OCI-LY7 (cell line): ENCODE results near the gene PTP4A2. TPM values are rescaled to one million over a fixed set of nuclear protein-coding genes. Genes with fewer than 3 reads are reported as not detected.

ENCODE experiments used
- BruUV-seq: library from RNA; stranded (reverse); fragments of 400-500 nt; replicated peaks from 2 replicates; lab custom pipeline; 2021; lab: Mats Ljungman, UMichigan
- CTCF ChIA-PET: fragments of 300-600 bp; sonication (Branson Sonifier 250); formaldehyde crosslinking; loops from one replicate; lab custom pipeline; 2022; ENCODE audit warnings: antibody characterized with exemption; ENCODE audit not compliant: unreplicated experiment; lab: Charles Lee
- POLR2A ChIA-PET: fragments of 300-600 bp; sonication (Branson Sonifier 250); formaldehyde crosslinking; loops from one replicate; lab custom pipeline; 2022; ENCODE audit warnings: antibody characterized with exemption; lab: Charles Lee
- DNase-seq: peaks from one replicate; pipeline ENCODE4 v3.0.0-alpha.2; 2015; ENCODE audit warnings: low spot score
- H2AFZ ChIP-seq: fragments of 200-600 bp; sonication (generic), shearing (Covaris generic); 2 replicates; pipeline ENCODE4 v1.6.1; 2014; ENCODE audit warnings: mild to moderate bottlenecking, antibody characterized with exemption, low read length, moderate library complexity
- H3K27ac ChIP-seq: fragments of 200-600 bp; sonication (generic); 2 replicates; pipeline ENCODE4 v1.5.1; 2014; ENCODE audit warnings: mixed run types, low read depth, mild to moderate bottlenecking, moderate library complexity, low read length, inconsistent platforms; ENCODE audit not compliant: poor library complexity, severe bottlenecking
- H3K36me3 ChIP-seq: fragments of 200-600 bp; sonication (generic); 2 replicates; pipeline ENCODE4 v1.6.1; 2014; ENCODE audit warnings: mild to moderate bottlenecking, antibody characterized with exemption, low read length, moderate library complexity, mixed read lengths; ENCODE audit not compliant: insufficient read depth
- H3K4me1 ChIP-seq: fragments of 200-600 bp; sonication (generic); 2 replicates; pipeline ENCODE4 v1.5.1; 2014; ENCODE audit warnings: mild to moderate bottlenecking, low read length; ENCODE audit not compliant: insufficient read depth, poor library complexity, severe bottlenecking
- H3K4me2 ChIP-seq: fragments of 200-600 bp; sonication (generic); 2 replicates; pipeline ENCODE4 v1.6.1; 2014; ENCODE audit warnings: mild to moderate bottlenecking, low read length
- H3K4me3 ChIP-seq: fragments of 200-600 bp; sonication (generic); 2 replicates; pipeline ENCODE4 v1.5.1; 2014; ENCODE audit warnings: mild to moderate bottlenecking, low read depth, low read length; ENCODE audit not compliant: poor library complexity, severe bottlenecking
- H3K79me2 ChIP-seq: fragments of 200-600 bp; sonication (generic); 2 replicates; pipeline ENCODE4 v1.6.1; 2016; ENCODE audit warnings: low read depth, mild to moderate bottlenecking, low read length, moderate library complexity, mixed read lengths; ENCODE audit not compliant: insufficient read depth
- H3K9me2 ChIP-seq: fragments of 200-600 bp; sonication (generic); 2 replicates; pipeline ENCODE4 v1.6.1; 2016; ENCODE audit warnings: mild to moderate bottlenecking, low read length, mixed read lengths; ENCODE audit not compliant: insufficient read depth
- H3K9me3 ChIP-seq: fragments of 200-600 bp; sonication (generic); 2 replicates; pipeline ENCODE4 v1.6.1; 2014; ENCODE audit warnings: mild to moderate bottlenecking, mixed run types, low read length, mixed read lengths
- H4K20me1 ChIP-seq: fragments of 200-600 bp; sonication (generic); 2 replicates; pipeline ENCODE4 v1.6.1; 2014; ENCODE audit warnings: mild to moderate bottlenecking, antibody characterized with exemption, low read length, moderate library complexity, mixed read lengths; ENCODE audit not compliant: insufficient read depth
- EZH2phosphoT487 ChIP-seq: fragments of 200-600 bp; sonication (generic); IDR thresholded peaks from 2 replicates; pipeline ENCODE4 v1.6.1; 2018; ENCODE audit warnings: low read depth, borderline replicate concordance, mild to moderate bottlenecking, mixed run types, antibody characterized with exemption, low read length, moderate library complexity, mixed read lengths
- intact Hi-C: fragments of 100-400 bp; cut with micrococcal nuclease; formaldehyde crosslinking; loops from one replicate; pipeline ENCODE4 v1.10.0; 2022; ENCODE audit not compliant: unreplicated experiment
- total RNA-seq, 2 experiments: library from RNA; depleted of rRNA in 1 of 2; stranded (reverse); fragments of >200 nt in 1 of 2; shearing (Covaris generic) in 1 of 2; gene quantifications; 2 replicates each; pipeline ENCODE4 v1.2.3, GENCODE V29; 2014 to 2022
- TF ChIP-seq, protein P1 (sequence below): fragments of 200-600 bp; sonication (generic); conservative IDR thresholded peaks from 2 replicates; pipeline ENCODE4 v1.5.1; 2014; ENCODE audit warnings: mild to moderate bottlenecking, antibody characterized with exemption, low read length, moderate library complexity, mixed read lengths

Gene PTP4A2
- total RNA-seq, 2 experiments from 2014 or later, result 196 to 208 TPM

GRCh38 chr1:31880957-31881687 lies 57.0 kb downstream of the PTP4A2 start:
- Histone ChIP-seq H3K36me3 (no peaks in the 10 kb centered on the region), H3K4me1 (peaks cover 24% of the 10 kb centered on the region), H2AFZ (peak overlapping the region; percentile 86; the same call in 1 of the 2 replicates), H3K79me2 (no peaks in the 10 kb centered on the region), H3K9me3 (no peaks in the 10 kb centered on the region), H3K4me3 (peak overlapping the region; percentile 34), H3K9me2 (no peaks in the 10 kb centered on the region), H4K20me1 (no peaks in the 10 kb centered on the region), H3K27ac (peak overlapping the region; percentile 6), H3K4me2 (peak overlapping the region; percentile 50)
- CTCF ChIA-PET, result no interaction called here
- POLR2A ChIA-PET, result interaction anchor here (0.8 to 2.5 kb wide), 5 partner anchors 8 to 62 kb away, joined by 3 to 17 read pairs (median 4); no protein-coding TSS in a partner anchor
- no TSS peak for BruUV-seq
- intact Hi-C loops, result no loop called here
- no peak for TF ChIP-seq EZH2phosphoT487
- TF ChIP-seq, protein P1, sequence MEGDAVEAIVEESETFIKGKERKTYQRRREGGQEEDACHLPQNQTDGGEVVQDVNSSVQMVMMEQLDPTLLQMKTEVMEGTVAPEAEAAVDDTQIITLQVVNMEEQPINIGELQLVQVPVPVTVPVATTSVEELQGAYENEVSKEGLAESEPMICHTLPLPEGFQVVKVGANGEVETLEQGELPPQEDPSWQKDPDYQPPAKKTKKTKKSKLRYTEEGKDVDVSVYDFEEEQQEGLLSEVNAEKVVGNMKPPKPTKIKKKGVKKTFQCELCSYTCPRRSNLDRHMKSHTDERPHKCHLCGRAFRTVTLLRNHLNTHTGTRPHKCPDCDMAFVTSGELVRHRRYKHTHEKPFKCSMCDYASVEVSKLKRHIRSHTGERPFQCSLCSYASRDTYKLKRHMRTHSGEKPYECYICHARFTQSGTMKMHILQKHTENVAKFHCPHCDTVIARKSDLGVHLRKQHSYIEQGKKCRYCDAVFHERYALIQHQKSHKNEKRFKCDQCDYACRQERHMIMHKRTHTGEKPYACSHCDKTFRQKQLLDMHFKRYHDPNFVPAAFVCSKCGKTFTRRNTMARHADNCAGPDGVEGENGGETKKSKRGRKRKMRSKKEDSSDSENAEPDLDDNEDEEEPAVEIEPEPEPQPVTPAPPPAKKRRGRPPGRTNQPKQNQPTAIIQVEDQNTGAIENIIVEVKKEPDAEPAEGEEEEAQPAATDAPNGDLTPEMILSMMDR, result peak; percentile 43
- DNase-seq, result peak; percentile 76

GRCh38 chr1:31879981-31880608 lies 58.1 kb downstream of the PTP4A2 start:
- peak overlapping the region; percentile 86 for H2AFZ ChIP-seq
- peak; percentile 8 for DNase-seq

More at GRCh38 chr1:31879981-31880608, 58.1 kb downstream of the PTP4A2 start:
- H3K9me3 ChIP-seq, result no peaks in the 10 kb centered on the region
- H3K4me1 ChIP-seq, result peaks cover 24% of the 10 kb centered on the region
- ChIA-PET CTCF (no interaction called here), POLR2A (interaction anchor here (0.5 to 2.5 kb wide), 11 partner anchors 9 to 764 kb away, joined by 3 to 17 read pairs (median 3); no protein-coding TSS in a partner anchor)
- intact Hi-C loops, result no loop called here
- no peak overlapping the region for H3K4me3 ChIP-seq
- peak overlapping the region; percentile 6 for H3K27ac ChIP-seq
- H3K36me3 ChIP-seq, result no peaks in the 10 kb centered on the region
- H3K79me2 ChIP-seq, result no peaks in the 10 kb centered on the region
- no peaks in the 10 kb centered on the region for H3K9me2 ChIP-seq
- H3K4me2 ChIP-seq, result peak overlapping the region; percentile 50
- TF ChIP-seq, protein P1, result no peak
- TF ChIP-seq EZH2phosphoT487, result no peak
- BruUV-seq, result no TSS peak
- no peaks in the 10 kb centered on the region for H4K20me1 ChIP-seq
